ENCODE data around the gene TXNRD1. TPM values are rescaled to one million over a fixed set of nuclear protein-coding genes. Genes with fewer than 3 reads are reported as not detected.

TXNRD1 gene
- total RNA-seq (100 to 1,000 TPM in 2 of 7 donors, 10 to 100 TPM in 5; 70.5 to 157 (median 77.4) TPM), polyA plus RNA-seq (10 to 100 TPM; 45.0 to 86.9 TPM)
- long read RNA-seq, donor 1, partial matches to known transcripts = 28 of 49 reads
- long read RNA-seq, donor 1, other reads (novel, unspliced or antisense) = 17 of 49 reads
- long read RNA-seq, donor 2, transcript TXNRD1-205 (15 exons, 3,930 nt) = major isoform, 13 of 19 reads
- long read RNA-seq, donor 2, partial matches to known transcripts = 6 of 19 reads
- long read RNA-seq, donor 2, other reads (novel, unspliced or antisense) = 0 of 19 reads
- long read RNA-seq, donor 3, transcript TXNRD1-214 (15 exons, 3,974 nt) = minor isoform, 8 of 102 reads
- long read RNA-seq, donor 3, transcript TXNRD1-205 (15 exons, 3,930 nt) = major isoform, 44 of 102 reads
- long read RNA-seq, donor 3, partial matches to known transcripts = 29 of 102 reads
- long read RNA-seq, donor 3, other reads (novel, unspliced or antisense) = 19 of 102 reads

- H3K27ac ChIP-seq = peak within 1 kb of the TSS; percentile 80 to 93
- no peaks in the 10 kb centered on the region for H3K27me3 ChIP-seq
- intact Hi-C loops (cut with DNase I) = loop anchor here in 3 of 4 donors (2.0 to 5.0 kb wide), 3 partner anchors 72 to 141 kb away; partner anchors contain the start of gene EID3 (in 1 of the 3)
- DNase-seq = peak; percentile 83 to 88 (median 85)
- peaks cover 7% of the 10 kb centered on the region for H3K4me1 ChIP-seq (ENCODE audit: insufficient read depth)
- WGBS, 3 donors = 2 to 3% (median 2%) methylated on average over 67 to 71 of the region's 71 CpGs
- H3K4me3 ChIP-seq = peak within 1 kb of the TSS; percentile 69
- TF ChIP-seq POLR2A (IDR thresholded peaks at IDR 0.05) = peak; percentile 68
- TF ChIP-seq CTCF (IDR thresholded peaks at IDR 0.05) = peak; percentile 65 to 94 (median 93)
- TF ChIP-seq EP300 (IDR thresholded peaks at IDR 0.05) = no peak
- no peaks in the 10 kb centered on the region for H3K36me3 ChIP-seq
- no peaks in the 10 kb centered on the region for H3K9me3 ChIP-seq
Observed at GRCh38 chr12:104215638-104216297, at the start of gene TXNRD1. TSS of gene TXNRD1 (plus strand) at chr12:104215779. CDS start at chr12:104215803, 24 bp downstream.

GRCh38 chr12:104165801-104166200, 49.8 kb upstream of the TXNRD1 start:
- TF ChIP-seq EP300 (IDR thresholded peaks at IDR 0.05) (no peak), POLR2A (IDR thresholded peaks at IDR 0.05) (no peak), CTCF (IDR thresholded peaks at IDR 0.05) (no peak)
- no peak for DNase-seq
- no peak overlapping the region for H3K4me3 ChIP-seq
- intact Hi-C loops (cut with DNase I) = no loop called here
- no peaks in the 10 kb centered on the region for H3K36me3 ChIP-seq
- H3K27ac ChIP-seq = no peak overlapping the region
- WGBS, 3 donors = 50 to 63% (median 58%) methylated on average over 2 of the region's 2 CpGs
- no peaks in the 10 kb centered on the region for H3K9me3 ChIP-seq
- no peaks in the 10 kb centered on the region for H3K27me3 ChIP-seq
- no peaks in the 10 kb centered on the region for H3K4me1 ChIP-seq (ENCODE audit: insufficient read depth)

GRCh38 chr12:104166465-104166864, 49.1 kb upstream of the TXNRD1 start:
- no peak overlapping the region for H3K27ac ChIP-seq
- WGBS, 3 donors = 59 to 72% (median 69%) methylated on average over 6 of the region's 6 CpGs
- no peak for DNase-seq

More at GRCh38 chr12:104166465-104166864, 49.1 kb upstream of the TXNRD1 start:
- Histone ChIP-seq H3K36me3 (no peaks in the 10 kb centered on the region), H3K27me3 (no peaks in the 10 kb centered on the region), H3K9me3 (no peaks in the 10 kb centered on the region), H3K4me3 (no peak overlapping the region), H3K4me1 (ENCODE audit: insufficient read depth) (no peaks in the 10 kb centered on the region)
- intact Hi-C loops (cut with DNase I) = no loop called here
- TF ChIP-seq POLR2A (IDR thresholded peaks at IDR 0.05) (no peak), CTCF (IDR thresholded peaks at IDR 0.05) (no peak), EP300 (IDR thresholded peaks at IDR 0.05) (no peak)

Data from ovary (tissue), 10 donors.